ENCODE results near the gene TASP1. TPM values are rescaled to one million over a fixed set of nuclear protein-coding genes. Genes with fewer than 3 reads are reported as not detected.

TASP1 gene
- total RNA-seq, 1 donor from 2014 or later: 18.3 TPM

GRCh38 chr20:13432126-13432525 is 206.6 kb downstream of the TASP1 start:
- Histone ChIP-seq H3K27ac (ENCODE audit: low read depth, low read length) (no peak overlapping the region), H3K4me3 (ENCODE audit: low read length in 3 of 3) (no peak overlapping the region), H3K9me3 (ENCODE audit: control insufficient read depth in 3 of 3, low read length in 3 of 3) (no peaks in the 10 kb centered on the region), H3K27me3 (ENCODE audit: control insufficient read depth in 3 of 3, insufficient read depth in 3 of 3, low read length in 3 of 3) (no peaks in the 10 kb centered on the region), H3K9ac (ENCODE audit: low read depth in 1 of 3, low read length in 3 of 3) (no peak overlapping the region), H3K4me1 (ENCODE audit: control insufficient read depth in 3 of 3, insufficient read depth in 3 of 3, low read length in 3 of 3) (no peaks in the 10 kb centered on the region), H3K36me3 (ENCODE audit: control insufficient read depth in 3 of 3, insufficient read depth in 3 of 3, low read length in 3 of 3) (peaks cover 0 to 9% (median 2%) of the 10 kb centered on the region in 3 donors)

GRCh38 chr20:13430346-13431002 is 208.3 kb downstream of the TASP1 start:
- no peaks in the 10 kb centered on the region for H3K4me1 ChIP-seq (ENCODE audit: control insufficient read depth in 3 of 3, insufficient read depth in 3 of 3, low read length in 3 of 3)
- peaks cover 0 to 9% (median 2%) of the 10 kb centered on the region in 3 donors for H3K36me3 ChIP-seq (ENCODE audit: control insufficient read depth in 3 of 3, insufficient read depth in 3 of 3, low read length in 3 of 3)
- no peaks in the 10 kb centered on the region for H3K9me3 ChIP-seq (ENCODE audit: control insufficient read depth in 3 of 3, low read length in 3 of 3)
- H3K9ac ChIP-seq (ENCODE audit: low read depth in 1 of 3, low read length in 3 of 3): no peak overlapping the region
- no peak overlapping the region for H3K27ac ChIP-seq (ENCODE audit: low read depth, low read length)
- no peak overlapping the region for H3K4me3 ChIP-seq (ENCODE audit: low read length in 3 of 3)
- no peaks in the 10 kb centered on the region for H3K27me3 ChIP-seq (ENCODE audit: control insufficient read depth in 3 of 3, insufficient read depth in 3 of 3, low read length in 3 of 3)

- H3K9me3 ChIP-seq (ENCODE audit: control insufficient read depth in 3 of 3, low read length in 3 of 3): no peaks in the 10 kb centered on the region
- no peaks in the 10 kb centered on the region for H3K27me3 ChIP-seq (ENCODE audit: control insufficient read depth in 3 of 3, insufficient read depth in 3 of 3, low read length in 3 of 3)
- H3K4me3 ChIP-seq (ENCODE audit: low read length in 3 of 3): no peak overlapping the region
- no peaks in the 10 kb centered on the region for H3K36me3 ChIP-seq (ENCODE audit: control insufficient read depth in 3 of 3, insufficient read depth in 3 of 3, low read length in 3 of 3)
- H3K4me1 ChIP-seq (ENCODE audit: control insufficient read depth in 3 of 3, insufficient read depth in 3 of 3, low read length in 3 of 3): no peaks in the 10 kb centered on the region
- no peak overlapping the region for H3K27ac ChIP-seq (ENCODE audit: low read depth, low read length)
- no peak overlapping the region for H3K9ac ChIP-seq (ENCODE audit: low read depth in 1 of 3, low read length in 3 of 3)
Measured at GRCh38 chr20:13428684-13429083, 210.0 kb downstream of the TASP1 start.

GRCh38 chr20:13426870-13427269 is 211.9 kb downstream of the TASP1 start:
- H3K4me1 ChIP-seq (ENCODE audit: control insufficient read depth in 3 of 3, insufficient read depth in 3 of 3, low read length in 3 of 3): no peaks in the 10 kb centered on the region
- H3K27me3 ChIP-seq (ENCODE audit: control insufficient read depth in 3 of 3, insufficient read depth in 3 of 3, low read length in 3 of 3): no peaks in the 10 kb centered on the region
- no peak overlapping the region for H3K27ac ChIP-seq (ENCODE audit: low read depth, low read length)

GRCh38 chr20:13425381-13426135 is 213.2 kb downstream of the TASP1 start:
- Histone ChIP-seq H3K9me3 (ENCODE audit: control insufficient read depth in 3 of 3, low read length in 3 of 3) (no peaks in the 10 kb centered on the region), H3K9ac (ENCODE audit: low read depth in 1 of 3, low read length in 3 of 3) (no peak overlapping the region), H3K27me3 (ENCODE audit: control insufficient read depth in 3 of 3, insufficient read depth in 3 of 3, low read length in 3 of 3) (no peaks in the 10 kb centered on the region), H3K36me3 (ENCODE audit: control insufficient read depth in 3 of 3, insufficient read depth in 3 of 3, low read length in 3 of 3) (no peaks in the 10 kb centered on the region), H3K4me3 (ENCODE audit: low read length in 3 of 3) (no peak overlapping the region), H3K4me1 (ENCODE audit: control insufficient read depth in 3 of 3, insufficient read depth in 3 of 3, low read length in 3 of 3) (no peaks in the 10 kb centered on the region), H3K27ac (ENCODE audit: low read depth, low read length) (no peak overlapping the region)

More at GRCh38 chr20:13426870-13427269, 211.9 kb downstream of the TASP1 start:
- Histone ChIP-seq H3K9ac (ENCODE audit: low read depth in 1 of 3, low read length in 3 of 3) (no peak overlapping the region), H3K4me3 (ENCODE audit: low read length in 3 of 3) (no peak overlapping the region), H3K9me3 (ENCODE audit: control insufficient read depth in 3 of 3, low read length in 3 of 3) (no peaks in the 10 kb centered on the region), H3K36me3 (ENCODE audit: control insufficient read depth in 3 of 3, insufficient read depth in 3 of 3, low read length in 3 of 3) (no peaks in the 10 kb centered on the region)

- Histone ChIP-seq H3K4me1 (ENCODE audit: control insufficient read depth in 3 of 3, insufficient read depth in 3 of 3, low read length in 3 of 3) (no peaks in the 10 kb centered on the region), H3K9me3 (ENCODE audit: control insufficient read depth in 3 of 3, low read length in 3 of 3) (no peaks in the 10 kb centered on the region), H3K9ac (ENCODE audit: low read depth in 1 of 3, low read length in 3 of 3) (no peak overlapping the region), H3K36me3 (ENCODE audit: control insufficient read depth in 3 of 3, insufficient read depth in 3 of 3, low read length in 3 of 3) (no peaks in the 10 kb centered on the region), H3K27ac (ENCODE audit: low read depth, low read length) (no peak overlapping the region), H3K4me3 (ENCODE audit: low read length in 3 of 3) (no peak overlapping the region), H3K27me3 (ENCODE audit: control insufficient read depth in 3 of 3, insufficient read depth in 3 of 3, low read length in 3 of 3) (no peaks in the 10 kb centered on the region)
Measured at GRCh38 chr20:13424174-13424833, 214.4 kb downstream of the TASP1 start.

- H3K9me3 ChIP-seq (ENCODE audit: control insufficient read depth in 3 of 3, low read length in 3 of 3): no peaks in the 10 kb centered on the region
- no peaks in the 10 kb centered on the region for H3K4me1 ChIP-seq (ENCODE audit: control insufficient read depth in 3 of 3, insufficient read depth in 3 of 3, low read length in 3 of 3)
- no peak overlapping the region for H3K9ac ChIP-seq (ENCODE audit: low read depth in 1 of 3, low read length in 3 of 3)
- no peak overlapping the region for H3K4me3 ChIP-seq (ENCODE audit: low read length in 3 of 3)
- H3K27me3 ChIP-seq (ENCODE audit: control insufficient read depth in 3 of 3, insufficient read depth in 3 of 3, low read length in 3 of 3): no peaks in the 10 kb centered on the region
- H3K36me3 ChIP-seq (ENCODE audit: control insufficient read depth in 3 of 3, insufficient read depth in 3 of 3, low read length in 3 of 3): no peaks in the 10 kb centered on the region
- no peak overlapping the region for H3K27ac ChIP-seq (ENCODE audit: low read depth, low read length)
Measured at GRCh38 chr20:13423472-13424173, 215.1 kb downstream of the TASP1 start.

- Histone ChIP-seq H3K9ac (ENCODE audit: low read depth in 1 of 3, low read length in 3 of 3) (no peak overlapping the region), H3K9me3 (ENCODE audit: control insufficient read depth in 3 of 3, low read length in 3 of 3) (no peaks in the 10 kb centered on the region), H3K36me3 (ENCODE audit: control insufficient read depth in 3 of 3, insufficient read depth in 3 of 3, low read length in 3 of 3) (no peaks in the 10 kb centered on the region), H3K27ac (ENCODE audit: low read depth, low read length) (no peak overlapping the region), H3K4me3 (ENCODE audit: low read length in 3 of 3) (no peak overlapping the region), H3K4me1 (ENCODE audit: control insufficient read depth in 3 of 3, insufficient read depth in 3 of 3, low read length in 3 of 3) (no peaks in the 10 kb centered on the region), H3K27me3 (ENCODE audit: control insufficient read depth in 3 of 3, insufficient read depth in 3 of 3, low read length in 3 of 3) (no peaks in the 10 kb centered on the region)
Measured at GRCh38 chr20:13422637-13423036, 216.1 kb downstream of the TASP1 start.

- H3K36me3 ChIP-seq (ENCODE audit: control insufficient read depth in 3 of 3, insufficient read depth in 3 of 3, low read length in 3 of 3): peaks cover 0 to 4% (median 4%) of the 10 kb centered on the region in 3 donors
- H3K4me1 ChIP-seq (ENCODE audit: control insufficient read depth in 3 of 3, insufficient read depth in 3 of 3, low read length in 3 of 3): no peaks in the 10 kb centered on the region
- H3K9ac ChIP-seq (ENCODE audit: low read depth in 1 of 3, low read length in 3 of 3): no peak overlapping the region
- no peaks in the 10 kb centered on the region for H3K27me3 ChIP-seq (ENCODE audit: control insufficient read depth in 3 of 3, insufficient read depth in 3 of 3, low read length in 3 of 3)
- H3K4me3 ChIP-seq (ENCODE audit: low read length in 3 of 3): no peak overlapping the region
- H3K27ac ChIP-seq (ENCODE audit: low read depth, low read length): no peak overlapping the region
- no peaks in the 10 kb centered on the region for H3K9me3 ChIP-seq (ENCODE audit: control insufficient read depth in 3 of 3, low read length in 3 of 3)
Measured at GRCh38 chr20:13420625-13421024, 218.1 kb downstream of the TASP1 start.
